Measurements from ENCODE around the gene ASNS.

The ASNS gene

GRCh38 chr7:97844036-97844435 lies 28.2 kb downstream of the ASNS start:
- TF ChIP-seq CTCF (IDR thresholded peaks at IDR 0.05; ENCODE audit: unreplicated experiment in 3 of 3), result no peak
- Mint-ChIP-seq H3K9me3 (no peaks in the 10 kb centered on the region), H3K4me3 (no peak overlapping the region), H3K36me3 (ENCODE audit: low read depth) (no peaks in the 10 kb centered on the region), H3K27ac (no peak overlapping the region), H3K4me1 (no peaks in the 10 kb centered on the region), H3K27me3 (ENCODE audit: low read depth) (peaks cover 1% of the 10 kb centered on the region)

GRCh38 chr7:97842772-97843345 lies 29.3 kb downstream of the ASNS start:
- H3K27ac Mint-ChIP-seq, result no peak overlapping the region
- no peaks in the 10 kb centered on the region for H3K36me3 Mint-ChIP-seq (ENCODE audit: low read depth)
- H3K4me1 Mint-ChIP-seq, result no peaks in the 10 kb centered on the region
- H3K9me3 Mint-ChIP-seq, result no peaks in the 10 kb centered on the region
- no peak for TF ChIP-seq CTCF (IDR thresholded peaks at IDR 0.05; ENCODE audit: unreplicated experiment in 3 of 3)
- H3K27me3 Mint-ChIP-seq (ENCODE audit: low read depth), result peaks cover 5% of the 10 kb centered on the region
- H3K4me3 Mint-ChIP-seq, result no peak overlapping the region

GRCh38 chr7:97842006-97842405 lies 30.2 kb downstream of the ASNS start:
- Mint-ChIP-seq H3K4me1 (no peaks in the 10 kb centered on the region), H3K4me3 (no peak overlapping the region), H3K27ac (no peak overlapping the region), H3K27me3 (ENCODE audit: low read depth) (peaks cover 9% of the 10 kb centered on the region), H3K9me3 (no peaks in the 10 kb centered on the region), H3K36me3 (ENCODE audit: low read depth) (no peaks in the 10 kb centered on the region)
- no peak for TF ChIP-seq CTCF (IDR thresholded peaks at IDR 0.05; ENCODE audit: unreplicated experiment in 3 of 3)

GRCh38 chr7:97835296-97836138 lies 36.7 kb downstream of the ASNS start:
- H3K4me3 Mint-ChIP-seq, result no peak overlapping the region
- H3K9me3 Mint-ChIP-seq, result no peaks in the 10 kb centered on the region
- no peak overlapping the region for H3K27ac Mint-ChIP-seq
- no peaks in the 10 kb centered on the region for H3K4me1 Mint-ChIP-seq
- H3K36me3 Mint-ChIP-seq (ENCODE audit: low read depth), result no peaks in the 10 kb centered on the region
- TF ChIP-seq CTCF (IDR thresholded peaks at IDR 0.05; ENCODE audit: unreplicated experiment in 3 of 3), result peak; percentile 70 to 76 (median 72)
- peaks cover 12% of the 10 kb centered on the region for H3K27me3 Mint-ChIP-seq (ENCODE audit: low read depth)

- no peak overlapping the region for H3K27ac Mint-ChIP-seq
- H3K27me3 Mint-ChIP-seq (ENCODE audit: low read depth), result no peaks in the 10 kb centered on the region
- no peaks in the 10 kb centered on the region for H3K4me1 Mint-ChIP-seq
- no peak overlapping the region for H3K4me3 Mint-ChIP-seq
- H3K9me3 Mint-ChIP-seq, result peaks cover 2% of the 10 kb centered on the region
- no peaks in the 10 kb centered on the region for H3K36me3 Mint-ChIP-seq (ENCODE audit: low read depth)
- no peak for TF ChIP-seq CTCF (IDR thresholded peaks at IDR 0.05; ENCODE audit: unreplicated experiment in 3 of 3)
These were observed 53.0 kb downstream of the ASNS start for GRCh38 chr7:97819161-97819560.
